Epidermal melanocyte (primary cell): Measurements from ENCODE around the gene KIF2C.
"Not testable (repeated sequence)": the region's sequence is repeated elsewhere in the genome, so short reads cannot be mapped to it uniquely, and the experiment has no call there.

Experiments used
- DNase-seq: peaks from one replicate; pipeline ENCODE4 v3.0.0; 2011; ENCODE audit warnings: low spot score; ENCODE audit not compliant: insufficient read length

KIF2C gene

DNA sequence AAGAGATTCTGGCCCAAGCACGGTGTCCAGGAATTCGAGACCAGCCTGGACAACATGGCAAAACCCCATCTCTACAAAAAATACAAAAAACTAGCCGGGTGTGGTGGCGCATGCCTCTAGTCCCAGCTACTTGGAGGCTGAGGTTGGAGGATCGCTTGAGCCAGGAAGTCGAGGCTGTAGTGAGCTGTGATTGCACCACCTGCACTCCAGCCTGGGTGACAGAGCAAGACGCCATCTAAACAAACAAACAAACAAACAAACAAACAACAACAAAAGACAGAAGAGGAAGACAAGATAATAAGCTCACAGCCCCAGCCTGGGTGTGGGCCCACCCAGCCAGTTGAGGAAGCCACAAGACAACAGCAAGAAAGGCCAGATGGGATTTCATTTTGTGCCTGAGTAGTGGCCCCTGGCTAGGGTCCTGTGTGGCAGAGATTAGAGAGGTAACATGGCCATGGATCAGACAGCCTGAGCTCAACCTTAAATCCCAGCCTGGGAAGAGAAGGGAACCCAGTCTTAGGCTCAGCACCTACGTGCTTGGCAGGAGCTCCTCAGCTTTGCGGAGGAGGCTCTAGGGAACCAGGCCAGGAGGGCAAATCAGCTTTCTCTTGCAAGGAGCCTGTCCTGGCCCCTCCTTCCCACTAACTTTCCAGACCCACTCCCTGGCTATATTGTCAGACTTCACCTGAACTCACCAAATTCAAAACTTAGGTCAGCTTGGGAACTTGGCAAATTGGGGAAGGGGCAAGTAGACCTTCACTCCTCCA, 53.3 kb downstream of the KIF2C start:
- no peak for DNase-seq

DNA sequence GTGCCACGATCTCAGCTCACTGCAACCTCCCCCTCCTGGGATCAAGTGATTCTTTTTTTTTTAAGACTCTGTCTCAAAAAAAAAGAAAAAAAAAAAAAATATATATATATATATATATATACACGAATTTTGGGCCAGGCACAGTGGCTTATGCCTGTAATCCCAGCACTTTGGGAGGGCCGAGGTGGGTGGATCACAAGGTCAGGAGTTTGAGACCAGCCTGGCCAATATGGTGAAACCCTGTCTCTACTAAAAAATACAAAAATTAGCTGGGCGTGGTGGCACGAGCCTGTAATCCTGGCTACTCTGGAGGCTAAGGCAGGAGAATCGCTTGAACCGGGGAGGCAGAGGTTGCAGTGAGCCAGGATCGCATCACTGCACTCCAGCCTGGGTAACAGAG, 58.2 kb downstream of the KIF2C start:
- DNase-seq: not testable (repeated sequence)

DNA sequence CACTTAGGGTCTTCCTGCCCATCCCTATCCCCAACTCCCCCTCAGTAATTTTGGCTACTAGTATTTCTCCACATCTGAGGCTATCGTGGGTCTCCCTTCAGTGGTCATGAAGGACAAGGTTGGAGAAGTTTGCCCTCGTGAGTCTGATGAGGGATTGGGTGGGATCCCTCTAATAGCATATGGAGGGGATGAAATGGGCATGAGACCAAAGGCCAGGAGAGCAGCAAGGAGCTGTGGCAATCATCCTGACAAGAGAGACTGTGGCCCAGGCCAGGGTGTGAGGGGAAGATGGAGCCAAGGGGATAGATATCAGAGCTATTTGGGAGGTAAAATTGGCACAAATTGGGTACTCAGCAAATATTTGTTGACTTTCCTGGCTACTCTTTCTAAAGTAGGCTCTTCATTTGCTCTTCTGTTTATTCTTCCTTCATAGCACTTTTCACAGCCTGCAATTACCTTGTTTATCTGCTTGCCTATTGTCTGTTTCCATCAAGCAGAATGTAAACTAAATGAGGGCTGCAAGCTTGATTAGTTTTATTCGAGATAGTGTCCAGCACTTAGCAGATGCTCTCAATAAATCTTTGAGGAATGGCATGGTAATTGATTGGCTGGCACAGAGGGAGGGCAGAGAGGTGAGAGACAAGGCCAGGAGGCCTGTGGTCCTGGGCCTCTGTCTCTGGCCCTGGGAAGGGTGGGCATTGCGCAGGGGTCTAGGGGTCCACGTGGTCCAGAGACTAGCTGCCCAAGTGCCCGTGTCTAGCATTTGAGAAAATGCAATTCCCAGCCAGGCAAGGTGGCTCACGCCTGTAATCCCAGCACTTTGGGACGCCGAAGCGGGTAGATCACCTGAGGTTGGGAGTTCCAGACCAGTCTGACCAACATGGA, 59.1 kb downstream of the KIF2C start:
- no peak for DNase-seq

DNA sequence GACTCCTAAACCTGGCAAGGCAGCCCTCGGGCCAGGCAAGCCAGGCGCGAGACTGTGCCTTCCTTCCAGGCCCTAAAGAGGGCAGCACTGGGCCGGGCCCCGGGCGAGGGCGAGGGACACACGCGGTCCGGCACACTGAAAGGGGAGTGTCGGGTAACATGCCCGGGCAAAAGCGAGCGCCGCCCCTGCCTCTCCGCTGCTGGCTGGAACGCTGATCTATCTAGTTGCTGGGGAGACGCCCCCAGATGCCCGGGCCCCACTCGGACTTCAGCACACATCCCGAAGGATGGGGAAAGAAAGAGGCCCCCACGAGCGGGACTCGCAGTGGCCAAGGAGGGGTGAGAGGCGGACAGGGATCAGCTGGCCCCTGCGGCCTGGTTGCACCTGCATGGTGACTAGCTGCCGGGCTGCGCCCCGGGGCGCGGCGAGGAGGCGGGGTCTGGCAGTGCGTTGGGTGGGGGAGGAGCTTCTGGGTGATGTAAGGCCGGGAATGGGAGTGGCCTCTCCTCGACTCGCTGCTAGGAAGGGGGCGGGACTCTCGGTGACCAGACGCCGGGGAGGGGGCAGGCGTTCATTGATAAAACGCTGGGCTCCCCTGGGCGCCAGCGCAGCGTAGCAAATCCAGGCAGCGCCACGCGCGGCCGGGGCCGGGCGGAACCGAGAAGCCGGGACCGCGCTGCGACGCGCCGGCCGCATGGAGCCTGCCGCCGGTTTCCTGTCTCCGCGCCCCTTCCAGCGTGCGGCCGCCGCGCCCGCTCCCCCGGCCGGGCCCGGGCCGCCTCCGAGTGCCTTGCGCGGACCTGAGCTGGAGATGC, 60.3 kb downstream of the KIF2C start, which contains the start of gene PLK3:
TSS of gene PLK3 (plus strand) at position 608 of the 815 bp plus-strand sequence. CDS start at position 695, 87 bp downstream.
- peak; percentile 98 for DNase-seq

DNA sequence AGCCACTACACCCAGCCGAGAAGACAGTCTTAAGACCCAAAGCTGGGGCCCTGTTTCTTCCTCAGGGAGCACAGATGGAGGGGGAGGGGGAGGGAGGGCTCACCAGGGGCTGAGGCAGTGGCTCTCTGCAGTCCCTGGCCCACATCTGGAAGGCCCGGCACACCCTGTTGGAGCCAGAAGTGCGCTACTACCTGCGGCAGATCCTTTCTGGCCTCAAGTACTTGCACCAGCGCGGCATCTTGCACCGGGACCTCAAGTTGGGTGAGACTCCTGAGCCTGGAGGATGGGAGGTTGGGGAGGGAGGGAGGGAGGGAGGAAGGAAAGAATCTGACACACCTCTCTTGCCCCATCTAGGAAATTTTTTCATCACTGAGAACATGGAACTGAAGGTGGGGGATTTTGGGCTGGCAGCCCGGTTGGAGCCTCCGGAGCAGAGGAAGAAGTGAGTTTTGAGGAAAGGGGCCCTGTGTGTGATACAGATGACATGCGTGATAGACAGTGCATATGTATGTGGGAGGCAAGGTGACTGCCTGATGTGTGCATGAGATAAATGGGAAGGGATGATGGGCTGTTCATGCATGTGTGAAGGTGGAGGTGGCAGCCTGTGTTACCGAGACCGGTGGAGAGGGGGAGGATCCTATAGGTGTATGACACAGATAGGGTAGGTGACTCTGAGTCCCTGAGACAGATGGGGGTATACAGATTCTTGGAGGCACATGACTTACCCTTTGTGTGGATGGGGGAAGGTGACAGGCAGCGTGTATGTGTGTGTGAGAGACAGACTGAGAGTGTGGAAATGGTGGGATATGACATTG, 62.1 kb downstream of the KIF2C start:
- no peak for DNase-seq

DNA sequence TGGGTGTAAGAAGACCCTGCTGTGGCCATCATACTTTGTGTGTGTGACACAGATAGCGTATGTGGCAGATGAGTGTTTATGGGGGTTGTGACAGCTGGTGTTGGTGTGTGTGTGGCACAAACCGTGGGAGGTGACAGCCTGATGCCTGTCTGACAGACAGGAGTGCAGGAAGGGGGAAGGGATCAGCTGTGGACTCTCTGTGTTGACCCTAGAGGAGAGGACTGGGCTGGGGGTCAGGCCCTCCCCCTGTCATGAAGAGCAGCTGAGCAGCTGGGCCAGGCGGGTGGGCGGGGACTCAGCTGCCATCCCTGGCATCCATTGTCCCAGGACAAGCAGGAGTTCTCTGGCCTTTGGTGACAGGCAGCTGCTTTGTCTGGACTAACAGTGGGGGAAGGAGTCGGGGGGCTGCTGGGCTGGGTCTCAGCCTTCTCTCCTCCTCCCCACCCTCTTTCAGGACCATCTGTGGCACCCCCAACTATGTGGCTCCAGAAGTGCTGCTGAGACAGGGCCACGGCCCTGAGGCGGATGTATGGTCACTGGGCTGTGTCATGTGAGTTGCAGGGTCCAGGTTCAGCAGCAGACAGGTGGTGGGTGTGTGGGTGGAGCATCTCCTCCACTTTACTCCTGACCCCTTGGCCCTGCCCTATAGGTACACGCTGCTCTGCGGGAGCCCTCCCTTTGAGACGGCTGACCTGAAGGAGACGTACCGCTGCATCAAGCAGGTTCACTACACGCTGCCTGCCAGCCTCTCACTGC, 62.8 kb downstream of the KIF2C start:
- no peak for DNase-seq

DNA sequence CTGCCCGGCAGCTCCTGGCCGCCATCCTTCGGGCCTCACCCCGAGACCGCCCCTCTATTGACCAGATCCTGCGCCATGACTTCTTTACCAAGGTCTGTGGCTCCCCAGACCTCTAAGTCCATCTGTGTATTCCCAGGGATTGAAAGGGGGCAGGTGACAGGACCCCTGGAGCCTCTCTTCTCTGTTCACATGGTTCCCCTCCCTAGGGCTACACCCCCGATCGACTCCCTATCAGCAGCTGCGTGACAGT, 63.4 kb downstream of the KIF2C start:
- no peak for DNase-seq

DNA sequence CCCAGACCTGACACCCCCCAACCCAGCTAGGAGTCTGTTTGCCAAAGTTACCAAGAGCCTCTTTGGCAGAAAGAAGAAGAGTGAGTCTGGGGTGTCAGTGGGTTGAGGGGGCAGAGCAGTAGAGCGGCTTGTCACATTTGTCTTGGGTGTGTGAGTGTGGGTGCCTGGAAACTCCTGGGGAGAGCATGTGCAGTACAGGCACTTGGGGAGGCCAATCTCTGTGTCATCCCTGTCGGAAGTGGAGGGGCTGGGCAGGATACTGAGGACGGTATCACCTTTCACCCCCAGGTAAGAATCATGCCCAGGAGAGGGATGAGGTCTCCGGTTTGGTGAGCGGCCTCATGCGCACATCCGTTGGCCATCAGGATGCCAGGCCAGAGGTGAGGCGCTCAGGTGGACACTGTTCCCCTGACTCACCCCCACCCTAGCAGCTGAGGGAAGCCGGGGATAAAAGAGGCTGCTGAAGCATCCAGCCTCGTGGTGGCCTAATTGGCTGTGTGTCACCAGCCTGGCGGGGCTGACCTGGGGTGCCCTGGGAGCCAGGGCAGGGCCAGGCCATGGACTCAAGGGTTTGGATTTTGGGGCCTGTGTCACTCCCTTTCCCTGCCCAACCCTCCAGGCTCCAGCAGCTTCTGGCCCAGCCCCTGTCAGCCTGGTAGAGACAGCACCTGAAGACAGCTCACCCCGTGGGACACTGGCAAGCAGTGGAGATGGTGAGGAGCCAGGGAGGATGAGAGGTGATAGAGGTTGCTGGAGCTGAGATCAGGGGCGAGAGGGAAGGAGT, 63.9 kb downstream of the KIF2C start:
- no peak for DNase-seq

DNA sequence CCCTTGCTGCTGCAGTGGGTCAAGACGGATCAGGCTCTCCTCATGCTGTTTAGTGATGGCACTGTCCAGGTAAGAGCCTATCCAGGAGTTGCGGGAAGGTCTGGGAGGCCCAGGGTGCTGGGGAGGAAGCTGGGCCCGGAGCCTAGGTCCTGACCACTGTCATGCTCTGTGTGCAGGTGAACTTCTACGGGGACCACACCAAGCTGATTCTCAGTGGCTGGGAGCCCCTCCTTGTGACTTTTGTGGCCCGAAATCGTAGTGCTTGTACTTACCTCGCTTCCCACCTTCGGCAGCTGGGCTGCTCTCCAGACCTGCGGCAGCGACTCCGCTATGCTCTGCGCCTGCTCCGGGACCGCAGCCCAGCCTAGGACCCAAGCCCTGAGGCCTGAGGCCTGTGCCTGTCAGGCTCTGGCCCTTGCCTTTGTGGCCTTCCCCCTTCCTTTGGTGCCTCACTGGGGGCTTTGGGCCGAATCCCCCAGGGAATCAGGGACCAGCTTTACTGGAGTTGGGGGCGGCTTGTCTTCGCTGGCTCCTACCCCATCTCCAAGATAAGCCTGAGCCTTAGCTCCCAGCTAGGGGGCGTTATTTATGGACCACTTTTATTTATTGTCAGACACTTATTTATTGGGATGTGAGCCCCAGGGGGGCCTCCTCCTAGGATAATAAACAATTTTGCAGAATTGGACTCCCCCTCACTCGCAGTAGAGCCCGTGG, 65.8 kb downstream of the KIF2C start:
- DNase-seq: no peak

DNA sequence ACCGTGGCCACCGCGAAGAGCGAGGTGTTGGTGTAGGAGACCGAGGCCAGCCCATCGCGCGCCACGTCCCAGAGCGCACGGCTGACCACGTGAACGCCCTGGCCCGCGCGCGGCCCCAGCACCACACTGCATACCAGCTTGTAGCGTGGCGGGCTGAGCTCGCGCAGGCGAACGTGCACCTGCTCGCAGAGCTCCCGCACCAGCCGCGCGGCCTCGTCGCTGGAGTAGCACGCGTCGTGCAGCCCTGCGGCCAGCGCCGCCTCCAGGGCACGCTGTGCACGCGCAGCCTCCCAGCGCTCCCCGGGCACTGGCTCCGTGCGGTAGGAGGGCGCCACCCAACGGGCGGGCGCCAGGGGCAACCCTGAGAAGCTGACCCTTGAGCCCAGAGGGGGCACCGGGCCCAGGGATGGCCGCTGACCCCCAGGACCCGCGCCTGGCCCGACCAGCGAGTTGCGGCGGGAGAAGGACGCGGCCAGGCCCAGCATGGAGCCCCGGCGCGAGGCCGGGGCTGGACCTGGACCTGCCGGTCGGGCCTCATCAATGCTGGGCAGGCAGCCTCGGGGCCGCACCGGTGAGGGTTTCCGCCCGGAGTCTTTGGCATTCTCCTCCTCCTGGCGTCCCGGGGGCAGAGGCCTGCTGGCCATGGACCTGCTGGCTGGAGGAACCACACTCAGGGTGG, 66.5 kb downstream of the KIF2C start:
- no peak for DNase-seq

DNA sequence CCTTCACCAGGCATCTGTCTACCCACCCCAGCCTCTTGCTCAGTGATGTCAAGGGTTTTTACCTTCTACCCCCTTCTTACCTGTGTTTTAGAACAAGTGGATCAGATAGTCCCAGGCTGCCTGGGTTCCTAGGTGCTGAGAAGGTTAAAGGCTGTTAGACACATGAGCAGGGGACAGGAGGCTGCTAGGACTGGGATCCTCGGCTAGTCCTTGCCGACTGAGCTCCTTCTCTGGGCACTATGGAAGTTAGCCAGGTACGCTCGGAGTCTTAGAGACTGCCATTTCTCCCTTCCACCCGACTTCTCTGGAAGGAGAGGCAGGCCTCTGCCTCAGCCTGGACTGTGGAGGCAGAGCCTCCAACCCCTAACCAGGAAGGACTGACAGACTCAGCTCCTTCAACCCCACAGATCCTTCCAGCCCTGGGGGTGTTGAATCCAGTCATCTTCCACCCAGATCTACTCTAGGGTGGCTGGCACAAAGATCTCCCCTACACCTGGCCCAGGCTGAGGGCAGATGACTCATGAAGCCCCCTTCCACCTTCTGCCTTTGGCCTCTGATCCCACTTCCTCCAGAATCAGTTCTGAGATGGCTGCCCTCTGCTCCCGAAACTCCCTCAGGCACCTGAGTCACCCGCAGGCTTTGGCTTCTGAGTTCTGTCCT, 67.2 kb downstream of the KIF2C start, which contains the start of gene DYNLT4:
TSS of gene DYNLT4 (minus strand) at position 648 of the 660 bp plus-strand sequence. CDS start 683 bp downstream, outside the sequence.
- no peak for DNase-seq

DNA sequence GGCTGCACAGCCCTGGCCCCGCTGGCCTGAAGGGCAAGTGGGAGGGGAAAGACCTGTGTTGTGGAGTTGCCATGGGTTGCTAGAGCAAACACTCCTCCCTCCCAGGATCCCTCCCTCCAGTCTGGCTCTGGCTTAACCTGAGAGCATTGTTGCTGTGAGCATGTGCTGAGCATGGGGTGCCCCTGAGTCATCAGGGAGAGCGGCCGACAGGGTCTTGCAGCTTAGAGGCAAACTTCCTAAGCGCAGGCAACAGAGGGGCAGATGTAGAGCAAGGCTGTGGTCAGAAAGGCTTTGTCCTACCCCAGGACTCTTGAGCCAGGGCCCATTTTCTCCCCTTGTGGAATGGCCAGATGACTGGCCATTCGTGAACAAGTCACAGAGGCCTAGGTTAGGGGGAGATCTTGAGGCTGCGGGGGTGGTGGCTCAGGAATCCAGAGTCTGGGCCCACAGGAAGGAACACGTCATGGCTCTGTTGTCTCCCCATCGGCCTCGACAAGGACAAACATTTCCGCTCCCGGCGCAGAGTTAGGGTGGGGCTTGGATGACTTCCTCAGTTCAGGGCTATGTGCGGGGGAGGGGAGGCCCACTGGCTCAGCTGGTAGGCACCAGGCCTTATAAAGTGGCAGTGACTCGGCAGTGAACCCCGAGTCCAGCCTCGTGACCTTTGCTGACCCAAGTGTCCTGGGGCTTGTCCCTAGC, 67.9 kb downstream of the KIF2C start:
- peak; percentile 97 for DNase-seq

DNA sequence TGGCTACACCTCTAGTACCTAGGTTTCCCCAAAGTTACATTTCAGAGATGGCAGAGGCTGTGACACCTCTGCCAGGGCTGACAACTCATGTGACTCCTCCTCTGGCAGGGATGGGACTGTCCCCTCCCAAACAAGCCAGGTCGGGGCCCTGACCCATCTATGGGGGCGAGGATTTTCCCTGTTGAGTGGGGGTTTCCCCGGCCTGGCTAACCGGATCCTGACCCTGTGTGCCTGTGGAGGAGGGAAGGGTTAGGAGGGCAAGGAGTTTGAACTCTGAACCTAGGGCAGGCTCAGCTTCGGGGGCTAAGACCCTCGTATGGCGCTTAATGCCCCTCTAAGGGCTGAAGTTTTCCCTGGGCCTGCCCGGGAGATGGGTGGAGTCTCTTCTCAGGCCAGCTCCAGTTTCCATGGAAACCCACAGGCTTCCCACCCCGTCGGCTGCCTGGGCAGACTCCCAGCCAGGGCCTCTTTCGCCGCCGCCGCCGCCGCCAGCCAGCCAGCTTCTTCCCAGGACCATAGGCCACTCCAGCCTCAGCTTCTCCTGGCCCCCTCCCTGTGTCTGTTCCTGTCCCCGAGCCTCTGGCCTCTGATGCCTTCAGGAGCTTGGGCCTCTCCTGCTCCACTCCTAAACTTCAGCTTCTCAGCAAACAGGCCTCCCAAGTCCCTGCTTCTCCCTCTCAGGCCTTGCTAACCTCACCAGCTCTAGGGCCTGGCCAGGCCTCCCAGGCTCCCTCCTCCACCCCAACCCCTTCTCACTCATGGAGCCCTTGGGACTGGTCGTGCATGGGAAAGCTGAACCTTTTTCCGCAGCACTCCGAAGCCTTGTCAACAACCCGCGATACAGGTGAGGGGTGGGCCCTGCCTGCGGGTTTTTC, 68.7 kb downstream of the KIF2C start, which contains the start of gene BTBD19:
TSS of gene BTBD19 (plus strand) at position 461 of the 875 bp plus-strand sequence. CDS start at position 759, 298 bp downstream.
- peak; percentile 99 for DNase-seq

DNA sequence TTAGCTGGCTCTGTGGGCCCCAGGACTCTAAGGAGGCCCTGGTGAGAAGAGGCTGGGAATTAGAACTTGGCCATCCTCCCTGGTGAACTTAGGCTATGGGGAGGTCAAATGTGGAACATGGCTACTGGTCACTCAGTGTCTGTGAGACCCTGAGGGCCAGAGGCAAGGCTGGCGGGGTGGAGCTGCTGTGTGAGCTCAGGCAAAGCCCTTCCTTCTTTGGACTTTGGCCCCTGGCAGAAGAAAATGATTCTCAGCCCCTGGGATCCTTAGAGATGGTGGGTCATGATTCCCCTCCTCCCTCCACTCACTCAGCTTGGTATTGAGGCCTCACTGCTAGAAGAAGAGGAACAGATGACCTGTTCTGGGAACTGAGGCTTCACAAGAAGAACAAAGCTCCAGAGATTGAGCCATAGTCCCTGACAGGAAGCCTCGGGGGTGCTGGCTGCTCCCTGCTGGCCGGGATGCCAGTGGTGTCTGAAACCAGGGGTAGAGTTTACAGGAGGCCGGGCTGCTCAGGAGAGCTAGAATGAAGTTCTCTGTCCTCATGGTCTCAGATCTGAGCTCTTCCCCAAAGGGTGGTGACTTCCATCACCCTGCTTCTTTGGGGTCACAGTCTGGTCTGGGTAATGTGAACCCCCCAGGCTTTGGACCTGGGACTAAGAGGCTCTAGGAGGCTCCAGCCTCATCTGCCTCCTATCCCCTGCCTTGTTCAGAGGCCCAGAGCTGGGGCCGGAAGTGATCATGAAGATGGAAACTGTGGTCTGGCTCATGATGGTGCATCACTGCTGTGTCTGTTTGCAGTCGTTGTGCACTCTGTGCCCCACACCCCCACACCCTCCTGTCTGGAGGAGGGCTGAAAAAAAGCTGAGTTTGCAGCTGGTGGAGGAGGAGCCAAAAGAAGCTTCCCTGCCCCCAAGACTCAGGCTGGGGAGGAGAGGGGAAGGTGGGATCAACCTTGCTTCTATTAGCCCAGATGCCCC, 69.6 kb downstream of the KIF2C start:
- DNase-seq: peak; percentile 32
